ENCODE results near the gene RASL11A.
"Not testable (repeated sequence)": the region's sequence is repeated elsewhere in the genome, so short reads cannot be mapped to it uniquely, and the experiment has no call there.

RASL11A gene

GRCh38 chr13:27313770-27314169 is 43.1 kb downstream of the RASL11A start:
- DNase-seq (ENCODE audit: low read depth): no peak
- TF ChIP-seq CTCF (conservative IDR thresholded peaks at IDR 0.05; ENCODE audit: low read depth, low read length): no peak
- H3K4me3 ChIP-seq (ENCODE audit: low read length): no peak overlapping the region

- no peak for DNase-seq (ENCODE audit: low read depth)
- TF ChIP-seq CTCF (conservative IDR thresholded peaks at IDR 0.05; ENCODE audit: low read depth, low read length): no peak
- H3K4me3 ChIP-seq (ENCODE audit: low read length): no peak overlapping the region
These were observed 48.8 kb downstream of the RASL11A start for GRCh38 chr13:27319404-27319803.

- no peak overlapping the region for H3K4me3 ChIP-seq (ENCODE audit: low read length)
- no peak for DNase-seq (ENCODE audit: low read depth)
- no peak for TF ChIP-seq CTCF (conservative IDR thresholded peaks at IDR 0.05; ENCODE audit: low read depth, low read length)
These were observed 51.1 kb downstream of the RASL11A start for GRCh38 chr13:27321468-27322431.

- H3K4me3 ChIP-seq (ENCODE audit: low read length); DNase-seq (ENCODE audit: low read depth): not testable (repeated sequence)
These were observed 51.8 kb downstream of the RASL11A start for GRCh38 chr13:27322443-27322842.
